Measurements from ENCODE around the gene KRTAP12-2. TPM values are rescaled to one million over a fixed set of nuclear protein-coding genes. Genes with fewer than 3 reads are reported as not detected.

Gene KRTAP12-2
- total RNA-seq, 1 experiment from 2014 or later, result 1.8 TPM

DNA sequence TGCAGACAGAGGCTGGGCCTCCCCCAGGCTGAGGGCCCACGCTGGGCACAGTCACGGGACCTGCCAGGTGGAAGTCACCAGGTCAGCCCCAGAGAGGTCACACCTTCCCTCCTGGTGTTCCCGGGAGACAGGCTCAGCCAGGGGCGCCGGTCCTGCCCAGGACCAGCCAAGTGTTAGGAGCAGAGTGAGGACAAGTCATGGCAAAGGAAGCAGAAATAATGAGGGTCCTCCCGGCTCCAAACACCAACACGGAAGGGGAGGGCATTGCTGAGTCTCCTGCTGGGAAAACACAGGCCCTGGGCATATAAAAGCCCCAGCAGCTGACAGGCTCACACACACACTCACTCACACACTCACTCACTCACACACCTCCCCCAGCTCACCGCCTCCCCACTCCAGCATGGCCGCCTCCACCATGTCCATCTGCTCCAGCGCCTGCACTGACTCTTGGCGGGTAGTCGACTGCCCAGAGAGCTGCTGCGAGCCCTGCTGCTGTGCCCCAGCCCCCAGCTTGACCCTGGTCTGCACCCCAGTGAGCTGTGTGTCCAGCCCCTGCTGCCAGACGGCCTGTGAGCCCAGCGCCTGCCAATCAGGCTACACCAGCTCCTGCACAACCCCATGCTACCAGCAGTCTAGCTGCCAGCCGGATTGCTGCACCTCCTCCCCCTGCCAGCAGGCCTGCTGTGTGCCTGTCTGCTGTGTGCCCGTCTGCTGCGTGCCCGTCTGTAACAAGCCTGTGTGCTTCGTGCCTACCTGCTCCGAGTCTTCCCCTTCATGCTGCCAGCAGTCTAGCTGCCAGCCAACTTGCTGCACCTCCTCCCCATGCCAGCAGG lies 29.5 kb downstream of the KRTAP12-2 start, which contains the start of gene KRTAP10-10:
Gene KRTAP10-10 (plus strand): TSS at position 339 of the 833 bp plus-strand sequence. CDS start 62 bp downstream, at position 401.
- ChIA-PET POLR2A (ENCODE audit: low non-redundant PET) (no interaction called here), CTCF (no interaction called here)
- no peak for TF ChIP-seq EZH2 (IDR thresholded peaks at IDR 0.05; ENCODE audit: borderline replicate concordance, low read depth, low read length, poor library complexity, severe bottlenecking)
- TF ChIP-seq, protein P1, sequence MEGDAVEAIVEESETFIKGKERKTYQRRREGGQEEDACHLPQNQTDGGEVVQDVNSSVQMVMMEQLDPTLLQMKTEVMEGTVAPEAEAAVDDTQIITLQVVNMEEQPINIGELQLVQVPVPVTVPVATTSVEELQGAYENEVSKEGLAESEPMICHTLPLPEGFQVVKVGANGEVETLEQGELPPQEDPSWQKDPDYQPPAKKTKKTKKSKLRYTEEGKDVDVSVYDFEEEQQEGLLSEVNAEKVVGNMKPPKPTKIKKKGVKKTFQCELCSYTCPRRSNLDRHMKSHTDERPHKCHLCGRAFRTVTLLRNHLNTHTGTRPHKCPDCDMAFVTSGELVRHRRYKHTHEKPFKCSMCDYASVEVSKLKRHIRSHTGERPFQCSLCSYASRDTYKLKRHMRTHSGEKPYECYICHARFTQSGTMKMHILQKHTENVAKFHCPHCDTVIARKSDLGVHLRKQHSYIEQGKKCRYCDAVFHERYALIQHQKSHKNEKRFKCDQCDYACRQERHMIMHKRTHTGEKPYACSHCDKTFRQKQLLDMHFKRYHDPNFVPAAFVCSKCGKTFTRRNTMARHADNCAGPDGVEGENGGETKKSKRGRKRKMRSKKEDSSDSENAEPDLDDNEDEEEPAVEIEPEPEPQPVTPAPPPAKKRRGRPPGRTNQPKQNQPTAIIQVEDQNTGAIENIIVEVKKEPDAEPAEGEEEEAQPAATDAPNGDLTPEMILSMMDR (conservative IDR thresholded peaks at IDR 0.05; ENCODE audit: low read depth, low read length), result no peak
- intact Hi-C loops (cut with micrococcal nuclease; ENCODE audit: unreplicated experiment), result no loop called here
- Histone ChIP-seq H3K4me1 (ENCODE audit: insufficient read depth, low read length, poor library complexity, severe bottlenecking) (no peaks in the 10 kb centered on the region), H3K27ac (ENCODE audit: low read depth, low read length, poor library complexity, severe bottlenecking) (no peak within 1 kb of the TSS), H3K4me3 (ENCODE audit: low read depth, low read length, poor library complexity, severe bottlenecking) (no peak within 1 kb of the TSS), H3K27me3 (replicated peaks; ENCODE audit: insufficient read depth, low read depth, low read length, poor library complexity) (no peaks in the 10 kb centered on the region), H3K9me3 (ENCODE audit: low read depth, low read length, poor library complexity, severe bottlenecking) (peaks cover 2% of the 10 kb centered on the region), H3K36me3 (ENCODE audit: insufficient read depth, low read length, poor library complexity, severe bottlenecking) (no peaks in the 10 kb centered on the region)
- no TSS peak for BruUV-seq (replicated peaks)
- DNase-seq (ENCODE audit: low spot score), result no peak

DNA sequence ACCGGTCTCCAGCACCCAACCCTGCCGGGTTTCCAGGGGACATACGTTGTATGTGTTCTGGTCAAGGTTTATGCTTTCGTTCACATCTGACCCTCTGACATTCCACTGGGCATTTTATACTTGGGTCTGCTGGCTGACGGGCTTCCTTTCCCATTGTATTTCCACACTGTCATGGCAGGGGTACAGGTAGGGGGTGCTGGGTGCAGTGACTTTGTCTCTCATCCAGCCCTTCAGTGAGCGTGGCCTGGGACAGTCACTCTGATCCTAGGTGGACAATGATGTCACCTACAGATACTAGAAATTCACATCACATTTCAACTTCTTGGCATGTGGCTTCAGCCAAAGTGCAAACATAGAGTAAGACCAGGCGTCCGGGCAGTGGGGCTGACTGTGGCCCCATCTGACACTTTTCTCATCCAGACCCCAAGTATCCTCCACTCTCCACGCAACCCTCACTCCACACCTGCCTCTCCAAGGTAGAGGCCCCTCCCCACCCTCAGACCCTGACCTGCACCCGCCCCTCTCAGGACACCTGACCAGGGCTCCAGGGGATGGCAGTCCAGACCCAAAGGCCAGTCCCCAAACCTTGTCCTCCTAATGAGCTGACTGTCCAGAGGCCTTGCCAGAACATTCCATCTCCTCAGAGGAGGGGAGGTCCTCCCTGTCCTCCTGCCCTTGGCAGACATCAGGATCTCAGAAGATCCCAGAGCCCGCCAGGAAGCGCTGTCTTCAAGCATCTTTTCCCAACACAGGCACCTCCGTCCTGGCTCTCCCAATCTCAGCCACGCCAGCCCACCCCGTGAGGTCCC lies 30.3 kb downstream of the KRTAP12-2 start:
- CTCF ChIA-PET, result no interaction called here
- POLR2A ChIA-PET (ENCODE audit: low non-redundant PET), result no interaction called here
- Histone ChIP-seq H3K36me3 (ENCODE audit: insufficient read depth, low read length, poor library complexity, severe bottlenecking) (no peaks in the 10 kb centered on the region), H3K27me3 (replicated peaks; ENCODE audit: insufficient read depth, low read depth, low read length, poor library complexity) (no peaks in the 10 kb centered on the region), H3K4me1 (ENCODE audit: insufficient read depth, low read length, poor library complexity, severe bottlenecking) (no peaks in the 10 kb centered on the region), H3K4me3 (ENCODE audit: low read depth, low read length, poor library complexity, severe bottlenecking) (no peak overlapping the region), H3K9me3 (ENCODE audit: low read depth, low read length, poor library complexity, severe bottlenecking) (peaks cover 9% of the 10 kb centered on the region), H3K27ac (ENCODE audit: low read depth, low read length, poor library complexity, severe bottlenecking) (no peak overlapping the region)
- no peak for DNase-seq (ENCODE audit: low spot score)
- intact Hi-C loops (cut with micrococcal nuclease; ENCODE audit: unreplicated experiment), result no loop called here
- BruUV-seq (replicated peaks), result no TSS peak
- TF ChIP-seq EZH2 (IDR thresholded peaks at IDR 0.05; ENCODE audit: borderline replicate concordance, low read depth, low read length, poor library complexity, severe bottlenecking), result no peak
- TF ChIP-seq, protein P1 (conservative IDR thresholded peaks at IDR 0.05; ENCODE audit: low read depth, low read length), result no peak

DNA sequence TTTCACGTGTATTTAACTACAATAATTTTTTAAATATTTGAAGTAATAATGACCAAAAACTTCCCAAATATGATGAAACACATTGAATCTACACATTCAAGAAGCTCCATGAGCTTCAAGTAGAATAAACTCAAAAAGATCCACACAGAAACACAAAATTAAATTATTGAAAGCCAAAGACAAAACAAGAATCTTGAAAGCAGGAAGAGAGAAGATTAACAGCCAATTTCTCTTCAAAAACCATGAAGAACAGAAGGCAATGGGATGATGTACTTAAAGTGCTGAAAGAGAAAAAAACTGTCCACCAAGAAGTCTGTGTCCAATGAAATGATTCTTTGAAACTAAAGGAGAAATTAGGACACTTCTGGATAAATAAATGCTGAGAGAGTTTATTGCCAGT lies 34.7 kb downstream of the KRTAP12-2 start:
- Histone ChIP-seq H3K36me3 (ENCODE audit: insufficient read depth, low read length, poor library complexity, severe bottlenecking) (no peaks in the 10 kb centered on the region), H3K4me1 (ENCODE audit: insufficient read depth, low read length, poor library complexity, severe bottlenecking) (no peaks in the 10 kb centered on the region), H3K27me3 (replicated peaks; ENCODE audit: insufficient read depth, low read depth, low read length, poor library complexity) (no peaks in the 10 kb centered on the region), H3K27ac (ENCODE audit: low read depth, low read length, poor library complexity, severe bottlenecking) (no peak overlapping the region), H3K9me3 (ENCODE audit: low read depth, low read length, poor library complexity, severe bottlenecking) (peaks cover 16% of the 10 kb centered on the region), H3K4me3 (ENCODE audit: low read depth, low read length, poor library complexity, severe bottlenecking) (no peak overlapping the region)
- POLR2A ChIA-PET (ENCODE audit: low non-redundant PET), result no interaction called here
- CTCF ChIA-PET, result no interaction called here
- intact Hi-C loops (cut with micrococcal nuclease; ENCODE audit: unreplicated experiment), result no loop called here
- TF ChIP-seq EZH2 (IDR thresholded peaks at IDR 0.05; ENCODE audit: borderline replicate concordance, low read depth, low read length, poor library complexity, severe bottlenecking), result no peak
- TF ChIP-seq, protein P1 (conservative IDR thresholded peaks at IDR 0.05; ENCODE audit: low read depth, low read length), result no peak
- no TSS peak for BruUV-seq (replicated peaks)
- no peak for DNase-seq (ENCODE audit: low spot score)

Measured in A673 (cell line).